GM06990 (cell line): ENCODE data around the gene SH3GL1.

ENCODE experiments used
- DNase-seq: peaks from one replicate; pipeline ENCODE4 v3.0.0-alpha.2; 2011; ENCODE audit not compliant: insufficient read length; ENCODE audit errors: extremely low read depth
- H3K27me3 ChIP-seq: replicated peaks from 2 replicates; pipeline ENCODE4 v1.6.0; 2011; ENCODE audit warnings: low read length; ENCODE audit not compliant: control insufficient read depth, insufficient read depth
- H3K36me3 ChIP-seq: 2 replicates; pipeline ENCODE4 v1.5.1; 2011; ENCODE audit warnings: low read length; ENCODE audit not compliant: control insufficient read depth, insufficient read depth
- H3K4me3 ChIP-seq: replicated peaks from 2 replicates; pipeline ENCODE4 v1.5.1; 2011; ENCODE audit warnings: low read depth, mild to moderate bottlenecking, control low read depth, low read length
- TF ChIP-seq, protein P1 (sequence below): IDR thresholded peaks from 2 replicates; pipeline ENCODE4 v1.5.1; 2011; ENCODE audit warnings: low read length, control low read depth, mild to moderate bottlenecking, inconsistent platforms; ENCODE audit not compliant: insufficient read depth, poor library complexity, severe bottlenecking

The SH3GL1 gene

DNA sequence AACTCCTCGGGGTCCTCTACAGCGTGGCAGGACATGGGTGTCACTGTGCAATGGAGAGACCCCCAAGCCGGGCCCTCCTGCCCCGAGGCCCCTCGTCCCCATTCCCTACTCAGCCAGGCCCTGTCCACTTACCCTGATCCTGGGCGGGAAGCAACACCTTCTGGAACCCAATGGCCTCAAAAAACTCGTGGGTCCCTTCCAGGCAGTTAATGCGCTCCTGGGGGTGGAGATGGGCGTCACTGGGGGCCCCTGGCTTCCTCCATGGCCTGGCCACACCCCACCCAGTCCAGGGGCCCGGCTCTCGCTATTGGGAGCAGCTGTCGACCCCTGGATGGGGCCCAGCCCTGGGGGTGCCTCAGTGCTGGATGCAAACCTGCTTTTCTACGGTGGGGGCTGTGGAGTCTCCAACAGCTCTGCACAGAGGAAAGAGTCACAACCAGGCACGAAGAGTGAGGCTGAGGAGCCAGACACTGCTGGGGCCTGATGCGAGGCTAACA lies 46.4 kb upstream of the SH3GL1 start:
- no peak for DNase-seq
- no peaks in the 10 kb centered on the region for H3K27me3 ChIP-seq
- H3K4me3 ChIP-seq: no peak overlapping the region
- TF ChIP-seq, protein P1, sequence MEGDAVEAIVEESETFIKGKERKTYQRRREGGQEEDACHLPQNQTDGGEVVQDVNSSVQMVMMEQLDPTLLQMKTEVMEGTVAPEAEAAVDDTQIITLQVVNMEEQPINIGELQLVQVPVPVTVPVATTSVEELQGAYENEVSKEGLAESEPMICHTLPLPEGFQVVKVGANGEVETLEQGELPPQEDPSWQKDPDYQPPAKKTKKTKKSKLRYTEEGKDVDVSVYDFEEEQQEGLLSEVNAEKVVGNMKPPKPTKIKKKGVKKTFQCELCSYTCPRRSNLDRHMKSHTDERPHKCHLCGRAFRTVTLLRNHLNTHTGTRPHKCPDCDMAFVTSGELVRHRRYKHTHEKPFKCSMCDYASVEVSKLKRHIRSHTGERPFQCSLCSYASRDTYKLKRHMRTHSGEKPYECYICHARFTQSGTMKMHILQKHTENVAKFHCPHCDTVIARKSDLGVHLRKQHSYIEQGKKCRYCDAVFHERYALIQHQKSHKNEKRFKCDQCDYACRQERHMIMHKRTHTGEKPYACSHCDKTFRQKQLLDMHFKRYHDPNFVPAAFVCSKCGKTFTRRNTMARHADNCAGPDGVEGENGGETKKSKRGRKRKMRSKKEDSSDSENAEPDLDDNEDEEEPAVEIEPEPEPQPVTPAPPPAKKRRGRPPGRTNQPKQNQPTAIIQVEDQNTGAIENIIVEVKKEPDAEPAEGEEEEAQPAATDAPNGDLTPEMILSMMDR: no peak
- peaks cover 42% of the 10 kb centered on the region for H3K36me3 ChIP-seq

DNA sequence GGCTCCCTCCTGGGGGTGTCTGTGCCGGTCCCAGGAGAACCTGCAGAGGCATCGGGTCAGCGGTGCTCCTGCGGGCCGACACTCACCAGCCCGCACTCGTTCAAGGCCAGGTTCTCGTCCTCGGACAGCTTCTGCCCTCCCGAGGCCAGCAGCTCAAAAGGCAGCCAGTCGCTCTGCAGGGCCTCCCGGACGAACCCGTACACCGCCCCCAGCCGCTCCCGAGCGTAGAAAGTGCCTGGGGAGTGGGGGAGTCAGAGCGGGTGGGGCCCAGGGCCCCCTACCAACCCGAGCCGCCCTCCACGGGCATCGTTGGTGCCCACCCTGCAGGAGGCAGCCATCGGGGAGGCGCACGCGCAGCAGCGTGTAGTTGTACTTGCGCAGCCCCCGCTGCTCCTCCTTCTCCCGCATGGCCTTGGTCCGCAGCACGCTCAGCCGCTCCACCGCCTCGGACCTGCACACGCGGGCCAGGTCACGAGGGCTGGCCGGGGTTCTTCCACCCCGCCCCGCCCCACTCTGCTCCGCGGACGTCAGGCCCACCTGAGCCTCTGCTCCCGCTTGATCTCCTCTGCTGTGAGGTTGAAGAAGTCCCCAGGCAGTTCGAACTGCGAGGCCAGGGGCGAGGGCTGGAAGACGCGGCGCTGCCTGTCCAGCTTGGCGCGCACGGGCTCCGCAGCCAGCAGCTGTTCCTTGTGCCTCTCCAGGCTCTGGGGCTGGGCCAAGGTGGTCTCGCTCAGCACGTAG lies 45.8 kb upstream of the SH3GL1 start:
- TF ChIP-seq, protein P1: no peak
- peaks cover 42% of the 10 kb centered on the region for H3K36me3 ChIP-seq
- no peak for DNase-seq
- no peak overlapping the region for H3K4me3 ChIP-seq
- no peaks in the 10 kb centered on the region for H3K27me3 ChIP-seq

DNA sequence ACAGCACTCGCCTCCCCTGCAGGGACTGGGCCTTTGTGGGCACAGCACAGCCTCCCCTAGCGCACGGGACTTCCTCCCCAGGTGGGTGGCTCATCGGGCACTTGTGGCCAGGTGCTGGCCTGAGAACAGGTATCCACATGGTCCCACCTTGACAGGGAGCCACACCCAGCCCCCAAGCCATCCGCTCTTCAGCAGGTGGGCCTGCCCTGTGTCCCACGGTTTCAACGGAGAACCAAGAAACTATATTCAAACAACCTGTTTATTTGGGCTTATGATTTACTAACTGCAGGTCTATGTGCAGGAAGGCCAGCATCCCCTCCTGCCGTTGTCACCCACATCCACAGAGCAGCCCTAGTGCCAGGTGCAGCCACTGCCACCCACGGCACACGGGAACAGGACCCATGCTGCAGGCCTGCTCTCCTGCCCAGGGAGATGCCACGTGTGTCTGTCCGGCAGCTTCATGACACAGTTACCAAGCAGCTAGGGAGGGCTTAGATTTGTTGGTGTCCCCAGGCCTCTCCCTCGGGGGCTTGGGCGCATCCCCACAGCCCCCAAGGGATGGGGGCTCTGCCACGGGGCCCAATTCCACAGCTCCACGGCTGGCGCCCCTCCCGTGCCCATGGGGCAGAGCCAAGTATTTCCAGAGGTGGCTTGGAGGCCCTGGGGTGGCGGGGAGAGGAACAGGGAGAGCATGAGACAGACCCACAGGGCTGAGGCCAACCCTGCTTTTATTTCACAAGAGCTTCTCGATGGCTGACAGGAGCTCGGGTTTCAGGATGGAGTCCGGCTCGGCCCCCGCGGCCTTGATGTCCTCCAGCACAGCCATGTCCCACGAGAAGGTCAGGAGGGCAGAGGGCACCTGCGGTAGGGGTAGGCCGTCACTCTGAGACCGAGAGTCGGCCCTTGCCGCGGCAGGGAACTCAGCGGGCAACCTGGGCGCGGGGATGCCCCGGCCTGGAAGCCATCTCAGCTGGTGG lies 44.7 kb upstream of the SH3GL1 start:
- peaks cover 42% of the 10 kb centered on the region for H3K36me3 ChIP-seq
- no peaks in the 10 kb centered on the region for H3K27me3 ChIP-seq
- no peak overlapping the region for H3K4me3 ChIP-seq
- no peak for DNase-seq
- TF ChIP-seq, protein P1: no peak

DNA sequence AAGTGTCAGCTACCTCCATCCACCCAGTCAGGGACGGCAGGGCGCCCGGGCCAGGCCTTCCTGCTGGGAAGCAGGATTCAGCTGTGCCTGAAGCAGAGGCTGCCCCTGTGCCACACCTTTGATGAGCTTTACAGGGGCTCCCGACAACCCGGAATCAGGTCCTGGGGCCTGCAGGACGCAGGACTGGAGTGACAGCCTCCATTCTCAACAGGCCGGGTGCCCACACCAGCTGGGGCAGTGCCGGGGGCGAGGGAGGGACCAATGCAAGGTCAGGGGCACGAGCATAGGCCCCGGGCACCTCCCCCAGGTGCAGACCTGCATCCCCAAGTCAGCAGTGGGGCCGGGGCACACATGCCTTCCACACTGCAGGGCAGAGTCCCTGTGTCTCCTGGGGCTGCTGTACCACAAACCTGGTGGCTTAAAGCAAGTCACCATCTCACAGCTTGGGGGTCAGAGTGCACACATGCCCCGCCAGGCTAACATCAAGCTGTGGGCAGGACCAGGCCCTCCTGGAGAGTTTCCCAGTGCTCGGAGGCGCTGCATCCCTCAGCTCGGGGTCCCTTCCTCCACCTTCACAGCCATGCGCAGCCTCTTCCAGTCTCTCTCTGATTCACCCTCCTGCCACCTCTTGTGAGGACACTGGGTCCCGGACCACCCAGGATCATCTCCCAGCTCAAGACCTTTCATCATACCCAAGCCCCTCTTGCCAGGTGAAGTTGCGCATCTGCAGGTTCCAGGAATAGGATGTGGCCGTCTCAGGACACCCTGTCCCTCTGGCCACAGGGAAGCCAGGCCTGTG lies 43.8 kb upstream of the SH3GL1 start:
- Histone ChIP-seq H3K4me3 (no peak overlapping the region), H3K27me3 (no peaks in the 10 kb centered on the region), H3K36me3 (peaks cover 39% of the 10 kb centered on the region)
- DNase-seq: no peak
- TF ChIP-seq, protein P1: no peak

DNA sequence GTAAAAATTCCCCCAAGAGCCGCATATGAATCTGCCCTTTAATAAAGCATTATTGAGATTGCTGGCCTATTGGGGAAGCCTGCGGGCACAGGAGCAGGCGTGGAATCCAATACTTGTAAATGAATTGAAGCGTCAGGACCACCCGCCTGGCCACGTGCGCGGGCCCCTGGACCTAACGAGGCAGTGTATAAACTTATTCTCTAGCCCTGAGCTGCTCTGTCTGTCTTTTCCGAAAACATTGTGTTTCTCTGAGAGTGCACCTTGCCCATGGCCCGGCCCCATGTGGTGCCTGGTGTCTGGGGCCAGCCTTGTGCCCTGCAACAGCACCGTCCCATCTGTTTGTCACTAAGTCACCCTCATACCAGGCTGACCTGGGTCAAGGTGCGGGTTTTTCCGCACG lies 42.8 kb upstream of the SH3GL1 start:
- no peak overlapping the region for H3K4me3 ChIP-seq
- TF ChIP-seq, protein P1: no peak
- no peaks in the 10 kb centered on the region for H3K27me3 ChIP-seq
- peaks cover 35% of the 10 kb centered on the region for H3K36me3 ChIP-seq
- DNase-seq: no peak
